Heart left ventricle (tissue), 13 donors: ENCODE data around the gene GPR15.

ENCODE experiments used
- POLR2A ChIP-seq, 2 donors: fragments of 450-650 bp; IDR thresholded peaks; one replicate each; pipeline ENCODE4 v1.6.1; 2017; ENCODE audit warnings: antibody characterized with exemption in 2 of 2, mild to moderate bottlenecking in 2 of 2, moderate library complexity in 2 of 2
- TF ChIP-seq, protein P1 (sequence below), 12 donors: fragments of 200-600 bp; sonication (generic) in 4 of 12; IDR thresholded peaks; one replicate each; pipeline versions ENCODE4 v1.5.0 to v1.8.0; 2018 to 2022; ENCODE audit warnings: antibody characterized with exemption in 12 of 12, mild to moderate bottlenecking in 5 of 12
- donor health status: ischemic (EF 13 %, LVEDD 7.1; RV severe dilation, severe dysfunction).
- donor health status: DM: no; HTN: yes; CAD: no.
- donor health status: DM: no; HTN: no; CAD: no.
- donor health status: ischemic (EF 25% LVEDD 6.9; RV normal size, moderate dysfunction).
- donor health status: ischemic (EF 25% LVEDD 5.7; RV mildly dilated, moderate dysfunction).
- donor health status: ischemic (EF 35%, LVEDD 5.7; RV mildly dilated, moderate dysfunction).
- donor health status: nonischemic (EF 11% LVEDD 7.7; RV severe dilation, severe dysfunction).
- donor health status: DM: yes; HTN: yes; CAD: no.
- donor health status: PGD.
- donor health status: ischemic (EF 29% LVEDD 5.4; RV normal size, mild dysfunction).
- donor health status: nonischemic (EF 23%, LVEDD 6.1; RV moderate dilation, normal function).

DNA sequence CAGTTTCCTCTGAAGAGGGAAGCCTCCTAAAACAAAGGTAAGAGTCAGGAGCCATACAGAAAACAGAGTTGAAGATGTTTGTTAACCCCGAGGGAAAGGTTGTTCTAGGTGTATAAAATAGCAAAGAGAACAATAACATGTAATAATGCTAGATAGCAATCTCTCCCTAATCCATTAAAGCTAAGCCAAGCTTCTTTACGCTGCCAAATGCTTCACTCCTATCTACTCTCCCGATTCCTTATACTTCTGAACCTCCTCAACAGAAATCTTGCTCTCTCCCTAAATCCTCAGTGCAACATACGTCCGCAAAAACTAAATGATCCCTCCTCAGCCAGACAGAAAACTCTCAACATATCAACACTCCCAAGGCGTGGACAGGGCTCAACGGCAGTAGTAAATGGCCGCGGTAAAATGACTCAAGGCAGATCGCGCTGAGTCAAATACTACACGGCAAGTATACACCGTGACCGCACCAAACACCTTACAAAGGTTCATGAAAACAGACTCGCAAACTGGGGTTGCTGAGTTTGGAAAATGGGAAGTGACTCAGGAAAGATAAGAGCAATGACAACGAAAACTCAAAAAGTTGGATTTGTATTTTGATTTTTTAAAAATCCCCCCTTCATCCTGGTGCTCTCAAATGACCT is 9.8 kb upstream of the GPR15 start:
- TF ChIP-seq, protein P1, sequence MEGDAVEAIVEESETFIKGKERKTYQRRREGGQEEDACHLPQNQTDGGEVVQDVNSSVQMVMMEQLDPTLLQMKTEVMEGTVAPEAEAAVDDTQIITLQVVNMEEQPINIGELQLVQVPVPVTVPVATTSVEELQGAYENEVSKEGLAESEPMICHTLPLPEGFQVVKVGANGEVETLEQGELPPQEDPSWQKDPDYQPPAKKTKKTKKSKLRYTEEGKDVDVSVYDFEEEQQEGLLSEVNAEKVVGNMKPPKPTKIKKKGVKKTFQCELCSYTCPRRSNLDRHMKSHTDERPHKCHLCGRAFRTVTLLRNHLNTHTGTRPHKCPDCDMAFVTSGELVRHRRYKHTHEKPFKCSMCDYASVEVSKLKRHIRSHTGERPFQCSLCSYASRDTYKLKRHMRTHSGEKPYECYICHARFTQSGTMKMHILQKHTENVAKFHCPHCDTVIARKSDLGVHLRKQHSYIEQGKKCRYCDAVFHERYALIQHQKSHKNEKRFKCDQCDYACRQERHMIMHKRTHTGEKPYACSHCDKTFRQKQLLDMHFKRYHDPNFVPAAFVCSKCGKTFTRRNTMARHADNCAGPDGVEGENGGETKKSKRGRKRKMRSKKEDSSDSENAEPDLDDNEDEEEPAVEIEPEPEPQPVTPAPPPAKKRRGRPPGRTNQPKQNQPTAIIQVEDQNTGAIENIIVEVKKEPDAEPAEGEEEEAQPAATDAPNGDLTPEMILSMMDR (IDR thresholded peaks at IDR 0.05): no peak
- no peak for TF ChIP-seq POLR2A (IDR thresholded peaks at IDR 0.05)
